NCI-H2107 (cell line): ENCODE measurements around the gene GMPPA.

Source experiments
- DNase-seq: peaks from one replicate; lab custom pipeline; 2025; lab: John Stamatoyannopoulos, UW

The GMPPA gene

GRCh38 chr2:219506153-219506801 is 7.6 kb downstream of the GMPPA start:
- DNase-seq = no peak

GRCh38 chr2:219506802-219507526 is 8.3 kb downstream of the GMPPA start:
- no peak for DNase-seq

- no peak for DNase-seq
These were observed 9.1 kb downstream of the GMPPA start for GRCh38 chr2:219507581-219508443.

- DNase-seq = no peak
These were observed 9.7 kb downstream of the GMPPA start for GRCh38 chr2:219508444-219508734.

GRCh38 chr2:219508971-219509779 is 10.5 kb downstream of the GMPPA start:
- no peak for DNase-seq

GRCh38 chr2:219509780-219510511 is 11.3 kb downstream of the GMPPA start:
- no peak for DNase-seq

GRCh38 chr2:219510512-219511135 is 11.9 kb downstream of the GMPPA start:
- DNase-seq = no peak

GRCh38 chr2:219511547-219512325 is 13.0 kb downstream of the GMPPA start:
- no peak for DNase-seq

GRCh38 chr2:219512524-219513216 is 14.0 kb downstream of the GMPPA start:
- DNase-seq = no peak

- DNase-seq = no peak
These were observed 15.1 kb downstream of the GMPPA start for GRCh38 chr2:219513787-219514186.

GRCh38 chr2:219514196-219514761 is 15.6 kb downstream of the GMPPA start, which contains the start of gene ASIC4:
ASIC4 (plus strand) TSS chr2:219514482; CDS start chr2:219514725, 243 bp downstream.
- DNase-seq = no peak

GRCh38 chr2:219514836-219515235 is 16.1 kb downstream of the GMPPA start:
- no peak for DNase-seq

- DNase-seq = no peak
These were observed 17.4 kb downstream of the GMPPA start for GRCh38 chr2:219515874-219516629.

- no peak for DNase-seq
These were observed 18.2 kb downstream of the GMPPA start for GRCh38 chr2:219516888-219517287.

GRCh38 chr2:219517954-219518778 is 19.5 kb downstream of the GMPPA start:
- no peak for DNase-seq

GRCh38 chr2:219519526-219519916 is 20.8 kb downstream of the GMPPA start:
- DNase-seq = no peak

GRCh38 chr2:219520079-219520478 is 21.4 kb downstream of the GMPPA start:
- DNase-seq = no peak
